ENCODE results near the gene ADGRB2. TPM values are rescaled to one million over a fixed set of nuclear protein-coding genes. Genes with fewer than 3 reads are reported as not detected.

Gene ADGRB2
- total RNA-seq, 1 donor from 2014 or later = 14.2 TPM

DNA sequence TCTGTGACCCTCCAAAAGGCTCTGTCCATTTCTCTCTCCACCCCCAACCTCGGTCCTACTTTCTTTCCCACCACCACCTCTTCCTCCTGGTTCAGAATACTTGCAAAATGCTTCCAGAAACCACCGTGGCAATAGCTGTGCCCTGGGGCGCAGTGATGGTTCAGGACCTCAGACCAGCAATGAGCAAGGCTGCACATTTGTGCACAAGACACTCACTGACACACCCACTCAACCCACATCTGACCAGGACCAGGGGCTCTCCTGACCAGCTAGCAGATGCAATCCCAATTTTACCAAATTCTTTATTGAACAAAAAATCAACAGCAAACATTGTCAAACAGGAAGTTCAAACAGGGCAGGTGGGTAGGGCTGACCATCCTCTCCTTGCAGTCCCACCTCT, 26.0 kb upstream of the ADGRB2 start:
- Mint-ChIP-seq H3K9me3 (no peaks in the 10 kb centered on the region), H3K27ac (no peak overlapping the region), H3K27me3 (peaks cover 12% of the 10 kb centered on the region), H3K4me3 (peak overlapping the region; percentile 66), H3K36me3 (no peaks in the 10 kb centered on the region), H3K4me1 (ENCODE audit: unreplicated experiment) (peaks cover 20% of the 10 kb centered on the region)
- no peak for DNase-seq (ENCODE audit: extremely low spot score, unreplicated experiment)
- TF ChIP-seq, protein P1, sequence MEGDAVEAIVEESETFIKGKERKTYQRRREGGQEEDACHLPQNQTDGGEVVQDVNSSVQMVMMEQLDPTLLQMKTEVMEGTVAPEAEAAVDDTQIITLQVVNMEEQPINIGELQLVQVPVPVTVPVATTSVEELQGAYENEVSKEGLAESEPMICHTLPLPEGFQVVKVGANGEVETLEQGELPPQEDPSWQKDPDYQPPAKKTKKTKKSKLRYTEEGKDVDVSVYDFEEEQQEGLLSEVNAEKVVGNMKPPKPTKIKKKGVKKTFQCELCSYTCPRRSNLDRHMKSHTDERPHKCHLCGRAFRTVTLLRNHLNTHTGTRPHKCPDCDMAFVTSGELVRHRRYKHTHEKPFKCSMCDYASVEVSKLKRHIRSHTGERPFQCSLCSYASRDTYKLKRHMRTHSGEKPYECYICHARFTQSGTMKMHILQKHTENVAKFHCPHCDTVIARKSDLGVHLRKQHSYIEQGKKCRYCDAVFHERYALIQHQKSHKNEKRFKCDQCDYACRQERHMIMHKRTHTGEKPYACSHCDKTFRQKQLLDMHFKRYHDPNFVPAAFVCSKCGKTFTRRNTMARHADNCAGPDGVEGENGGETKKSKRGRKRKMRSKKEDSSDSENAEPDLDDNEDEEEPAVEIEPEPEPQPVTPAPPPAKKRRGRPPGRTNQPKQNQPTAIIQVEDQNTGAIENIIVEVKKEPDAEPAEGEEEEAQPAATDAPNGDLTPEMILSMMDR (conservative IDR thresholded peaks at IDR 0.05) = no peak

DNA sequence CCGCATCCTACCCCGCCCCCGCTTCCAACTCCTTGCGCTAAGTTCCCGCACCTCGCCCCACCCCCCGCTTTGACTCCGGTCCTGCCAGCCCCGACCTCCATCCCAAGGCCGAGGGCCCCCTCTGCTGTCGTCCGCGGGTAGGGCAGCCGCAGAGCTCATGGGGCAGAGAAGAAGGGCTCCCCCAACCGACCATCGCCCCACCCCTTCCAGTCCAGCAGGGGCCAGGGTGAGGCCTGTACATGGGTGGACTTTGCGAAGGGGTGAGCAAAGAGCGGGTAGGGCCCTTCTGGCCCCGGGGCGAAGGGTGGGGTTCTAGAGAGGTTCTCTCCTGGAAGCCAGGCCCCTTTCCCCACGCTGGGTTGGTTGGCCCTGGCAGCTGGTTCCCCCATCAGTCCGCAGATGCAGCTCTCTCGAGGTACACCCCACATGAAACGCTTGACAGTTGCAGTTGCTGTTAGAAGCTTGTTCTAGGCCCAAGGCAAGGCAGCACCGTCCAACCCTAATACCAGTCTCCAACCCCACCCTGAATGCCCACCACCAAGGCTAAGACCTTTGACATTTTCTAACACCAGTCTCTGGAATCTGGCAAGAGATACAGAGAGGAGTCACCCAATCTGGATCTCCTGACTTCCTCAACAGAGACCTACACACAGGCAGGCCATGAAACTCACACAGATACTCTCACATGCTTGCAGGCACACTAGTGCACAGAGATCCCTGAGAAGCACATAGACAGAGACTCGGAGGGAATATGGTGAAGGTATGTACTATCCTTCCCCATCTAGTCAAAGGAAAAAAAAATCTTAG, 25.3 kb upstream of the ADGRB2 start:
- H3K36me3 Mint-ChIP-seq = no peaks in the 10 kb centered on the region
- peaks cover 27% of the 10 kb centered on the region for H3K4me1 Mint-ChIP-seq (ENCODE audit: unreplicated experiment)
- H3K27me3 Mint-ChIP-seq = peaks cover 8% of the 10 kb centered on the region
- peak overlapping the region; percentile 95 for H3K4me3 Mint-ChIP-seq
- TF ChIP-seq, protein P1 (conservative IDR thresholded peaks at IDR 0.05) = peak; percentile 89
- H3K27ac Mint-ChIP-seq = peak overlapping the region; percentile 35
- DNase-seq (ENCODE audit: extremely low spot score, unreplicated experiment) = peak; percentile 97
- H3K9me3 Mint-ChIP-seq = no peaks in the 10 kb centered on the region

DNA sequence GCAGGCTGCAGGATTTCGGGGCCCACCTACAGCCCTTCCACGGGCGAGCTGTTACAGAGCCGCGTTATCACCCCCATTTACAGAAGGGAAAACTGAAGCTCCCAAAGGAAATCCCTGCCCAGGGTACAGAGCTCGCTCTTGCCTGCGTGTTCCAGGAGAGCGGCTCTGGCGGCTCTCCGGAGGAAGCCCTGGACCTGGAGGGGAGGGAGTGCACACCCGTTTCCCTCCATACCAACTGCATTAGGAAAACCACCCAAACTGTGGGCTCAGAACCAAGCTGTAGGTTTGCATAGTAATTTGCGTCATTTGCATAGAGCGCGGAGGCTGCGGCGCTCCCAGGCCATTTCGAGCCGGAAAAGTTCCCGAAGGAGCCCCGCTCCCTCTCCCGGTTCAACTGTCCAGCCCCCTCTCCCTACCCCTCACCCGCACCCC, 24.7 kb upstream of the ADGRB2 start:
- Mint-ChIP-seq H3K27me3 (peaks cover 8% of the 10 kb centered on the region), H3K36me3 (no peaks in the 10 kb centered on the region), H3K4me1 (ENCODE audit: unreplicated experiment) (peaks cover 30% of the 10 kb centered on the region), H3K4me3 (peak overlapping the region; percentile 95), H3K27ac (peak overlapping the region; percentile 93), H3K9me3 (no peaks in the 10 kb centered on the region)
- no peak for DNase-seq (ENCODE audit: extremely low spot score, unreplicated experiment)
- TF ChIP-seq, protein P1 (conservative IDR thresholded peaks at IDR 0.05) = no peak

DNA sequence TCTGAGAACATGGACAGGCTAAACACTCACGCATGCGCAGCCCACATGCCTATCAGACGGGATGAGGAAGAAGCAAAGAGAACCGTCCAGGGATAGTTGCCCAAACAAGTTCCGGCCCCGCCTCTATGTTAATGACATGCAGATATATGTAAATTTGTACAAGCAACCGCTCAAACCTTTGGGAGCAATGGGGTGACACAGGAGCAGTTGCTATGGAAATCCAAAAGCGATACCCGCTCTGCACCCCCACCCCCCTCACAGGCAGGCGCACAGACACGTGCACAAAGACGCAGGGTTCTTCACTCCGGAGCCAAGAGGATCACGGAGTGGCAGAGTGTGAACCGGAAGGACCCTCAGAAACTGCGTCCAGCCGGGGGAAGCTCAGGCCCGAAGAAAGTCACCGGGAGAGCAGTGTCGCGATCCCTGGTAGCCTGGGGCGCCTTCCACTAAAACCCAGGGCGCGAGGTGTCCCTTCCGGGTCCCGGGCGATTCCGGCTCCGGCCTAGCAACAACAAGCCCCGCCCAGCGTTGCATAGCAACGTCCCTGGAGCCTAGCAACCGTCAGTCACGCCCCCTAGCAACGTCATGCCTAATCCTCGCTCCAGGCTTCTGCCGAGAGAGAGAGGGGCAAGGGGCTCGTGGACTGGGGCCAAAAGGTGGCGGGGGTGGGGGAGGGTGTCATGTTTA, 24.1 kb upstream of the ADGRB2 start:
- Mint-ChIP-seq H3K4me3 (peak overlapping the region; percentile 95), H3K4me1 (ENCODE audit: unreplicated experiment) (peaks cover 31% of the 10 kb centered on the region), H3K27ac (peak overlapping the region; percentile 93), H3K27me3 (peaks cover 8% of the 10 kb centered on the region), H3K36me3 (no peaks in the 10 kb centered on the region), H3K9me3 (no peaks in the 10 kb centered on the region)
- TF ChIP-seq, protein P1 (conservative IDR thresholded peaks at IDR 0.05) = no peak
- peak; percentile 94 for DNase-seq (ENCODE audit: extremely low spot score, unreplicated experiment)

DNA sequence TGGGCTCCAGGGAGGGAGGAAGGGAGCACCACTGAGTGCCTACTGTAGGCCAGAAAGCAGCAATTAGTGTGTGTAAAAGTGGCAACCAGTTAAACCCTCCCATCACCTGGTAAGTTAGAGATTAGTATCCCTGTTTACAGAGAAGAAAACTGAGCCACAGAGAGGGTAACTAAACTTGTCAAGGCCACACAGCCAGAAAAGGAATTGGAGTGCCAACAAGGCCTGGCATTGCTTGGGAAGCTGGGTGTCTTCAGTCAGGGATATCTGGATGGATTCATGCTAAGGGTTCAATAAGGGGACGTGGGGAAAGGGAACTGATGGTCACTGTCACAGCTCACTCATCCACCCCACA, 23.6 kb upstream of the ADGRB2 start:
- TF ChIP-seq, protein P1 (conservative IDR thresholded peaks at IDR 0.05) = no peak
- Mint-ChIP-seq H3K27ac (peak overlapping the region; percentile 93), H3K36me3 (no peaks in the 10 kb centered on the region), H3K4me3 (peak overlapping the region; percentile 95), H3K9me3 (no peaks in the 10 kb centered on the region), H3K4me1 (ENCODE audit: unreplicated experiment) (peaks cover 36% of the 10 kb centered on the region), H3K27me3 (peaks cover 4% of the 10 kb centered on the region)
- DNase-seq (ENCODE audit: extremely low spot score, unreplicated experiment) = no peak

All from type B pancreatic cell (in vitro differentiated cells).